A549 (cell line): ENCODE measurements around the gene KCNMA1. TPM values are rescaled to one million over a fixed set of nuclear protein-coding genes. Genes with fewer than 3 reads are reported as not detected.

Experiments
- ATAC-seq, 2 experiments: fragments of 200-7000 bp in 1 of 2; fragments of >200 bp in 1 of 2; cut with Nextera tagmentation in 1 of 2; cut with Tn5 transposase in 1 of 2; 3 replicates each; pipeline versions ENCODE4 v1.8.0 to v1.9.1; 2018 to 2020; ENCODE audit warnings: mild to moderate bottlenecking in 1 of 2, moderate library complexity in 1 of 2
- CTCF ChIA-PET: fragments of 300-600 bp; sonication (Branson Sonifier 250); formaldehyde crosslinking; extraction: SDS; loops from one replicate; lab custom pipeline; 2021; ENCODE audit warnings: antibody characterized with exemption, inconsistent platforms; lab: Yijun Ruan, JAX
- POLR2A ChIA-PET: fragments of 350-600 bp; formaldehyde crosslinking; extraction: SDS; loops from one replicate; lab custom pipeline; 2021; ENCODE audit warnings: antibody characterized with exemption, inconsistent platforms; lab: Yijun Ruan, JAX
- DNase-seq, 2 experiments: peaks; one replicate each; pipeline versions ENCODE4 v3.0.0 to v3.0.0-alpha.2; 2011 to 2016; ENCODE audit warnings: low read depth in 1 of 2, low spot score in 1 of 2
- FAIRE-seq: peaks from 2 replicates; lab custom pipeline; 2011; peaks lifted over from hg19 to GRCh38; lab: Jason Lieb, UNC
- H3K27ac ChIP-seq, 2 experiments: fragments of >200 bp; sonication (Bioruptor Twin); formaldehyde crosslinking; 3 replicates each; pipeline ENCODE4 v1.5.1; 2016 to 2017
- H3K4me1 ChIP-seq: fragments of >200 bp; sonication (Bioruptor Twin); formaldehyde crosslinking; 3 replicates; pipeline ENCODE4 v1.6.1; 2016
- H3K4me2 ChIP-seq: fragments of >200 bp; sonication (Bioruptor Twin); formaldehyde crosslinking; 3 replicates; pipeline ENCODE4 v1.6.1; 2016
- H3K4me3 ChIP-seq: fragments of >200 bp; sonication (Bioruptor Twin); formaldehyde crosslinking; 3 replicates; pipeline ENCODE4 v1.5.1; 2016
- H3K9me3 ChIP-seq: fragments of >200 bp; sonication (Bioruptor Twin); formaldehyde crosslinking; 3 replicates; pipeline ENCODE4 v1.6.1; 2016
- BHLHE40 ChIP-seq: IDR thresholded peaks from 2 replicates; pipeline ENCODE4 v1.6.1; 2012; ENCODE audit warnings: low read depth, low read length, inconsistent platforms
- CBX2 ChIP-seq: fragments of 200-600 bp; sonication (generic); IDR thresholded peaks from 2 replicates; pipeline ENCODE4 v1.6.1; 2016; ENCODE audit warnings: low read depth, mild to moderate bottlenecking, borderline replicate concordance
- CBX8 ChIP-seq: fragments of 200-600 bp; sonication (generic); IDR thresholded peaks from 2 replicates; pipeline ENCODE4 v1.6.1; 2016
- CEBPB ChIP-seq, 2 experiments: fragments of >200 bp in 1 of 2; sonication (Bioruptor Twin) in 1 of 2; formaldehyde crosslinking in 1 of 2; IDR thresholded peaks; 2 replicates each; pipeline ENCODE4 v1.6.1; 2012 to 2016
- CHD4 ChIP-seq: fragments of 200-600 bp; sonication (generic); IDR thresholded peaks from 2 replicates; pipeline ENCODE4 v1.6.1; 2016; ENCODE audit warnings: antibody characterized with exemption, mild to moderate bottlenecking, borderline replicate concordance
- EHF ChIP-seq: fragments of 250-450 bp; sonication (Bioruptor Pico); IDR thresholded peaks from 2 replicates; pipeline ENCODE4 v1.5.0; 2020; ENCODE audit warnings: mild to moderate bottlenecking
- EHMT2 ChIP-seq: fragments of 200-600 bp; sonication (generic); IDR thresholded peaks from 2 replicates; pipeline ENCODE4 v1.6.1; 2016; ENCODE audit warnings: antibody characterized with exemption, low read depth, mild to moderate bottlenecking, moderate library complexity
- ESRRA ChIP-seq: fragments of 150-350 bp; IDR thresholded peaks from 2 replicates; pipeline ENCODE4 v1.6.1; 2014; ENCODE audit warnings: mild to moderate bottlenecking, low read length, borderline replicate concordance
- FOSB ChIP-seq: fragments of 250-450 bp; sonication (Bioruptor Pico); IDR thresholded peaks from 2 replicates; pipeline ENCODE4 v1.5.0; 2020; ENCODE audit warnings: mild to moderate bottlenecking, moderate library complexity
- FOSL2 ChIP-seq, 2 experiments: fragments of 450-650 bp in 1 of 2; fragments of >200 bp in 1 of 2; sonication (Bioruptor Twin) in 1 of 2; formaldehyde crosslinking; IDR thresholded peaks; 2 replicates each; pipeline versions ENCODE4 v1.5.0 to v1.6.1; 2016 to 2020; ENCODE audit warnings: mild to moderate bottlenecking in 1 of 2, moderate library complexity in 1 of 2
- GATA3 ChIP-seq: IDR thresholded peaks from 2 replicates; pipeline ENCODE4 v1.6.1; 2012; ENCODE audit warnings: borderline replicate concordance
- HDAC2 ChIP-seq: fragments of 200-600 bp; sonication (generic); IDR thresholded peaks from 2 replicates; pipeline ENCODE4 v1.6.1; 2016
- HOXB13 ChIP-seq: fragments of 250-450 bp; sonication (Bioruptor Pico); IDR thresholded peaks from 2 replicates; pipeline ENCODE4 v1.5.0; 2020; ENCODE audit warnings: low read depth, mild to moderate bottlenecking, moderate library complexity
- JUN ChIP-seq, 2 experiments: fragments of >200 bp; sonication (Bioruptor Twin); formaldehyde crosslinking; IDR thresholded peaks; 2 replicates in 1 of 2; 3 replicates in 1 of 2; pipeline ENCODE4 v1.6.1; 2016 to 2017
- JUNB ChIP-seq: fragments of >200 bp; sonication (Bioruptor Twin); formaldehyde crosslinking; IDR thresholded peaks from 2 replicates; pipeline ENCODE4 v1.6.1; 2016
- KDM1A ChIP-seq: fragments of 200-600 bp; sonication (generic); IDR thresholded peaks from 2 replicates; pipeline ENCODE4 v1.6.1; 2016; ENCODE audit warnings: low read depth, mild to moderate bottlenecking
- MYC ChIP-seq: IDR thresholded peaks from 2 replicates; pipeline ENCODE4 v1.6.1; 2012; ENCODE audit warnings: mild to moderate bottlenecking, inconsistent platforms, low read length, improper control_type of control experiment, borderline replicate concordance
- PHF8 ChIP-seq: fragments of 200-600 bp; sonication (generic); IDR thresholded peaks from 2 replicates; pipeline ENCODE4 v1.6.1; 2016; ENCODE audit warnings: low read depth, mild to moderate bottlenecking, antibody characterized with exemption, moderate library complexity, borderline replicate concordance
- RCOR1 ChIP-seq: fragments of 150-350 bp; IDR thresholded peaks from 2 replicates; pipeline ENCODE4 v1.6.1; 2014; ENCODE audit warnings: antibody characterized with exemption, low read length, low read depth
- TFCP2L1 ChIP-seq: fragments of 250-450 bp; sonication (Bioruptor Pico); IDR thresholded peaks from 2 replicates; pipeline ENCODE4 v1.5.0; 2021; ENCODE audit warnings: mild to moderate bottlenecking
- ZC3H11A ChIP-seq: fragments of 450-650 bp; IDR thresholded peaks from 2 replicates; pipeline ENCODE4 v1.6.1; 2014; ENCODE audit warnings: antibody characterized with exemption, mild to moderate bottlenecking
- ZFP36 ChIP-seq: fragments of 450-650 bp; IDR thresholded peaks from 2 replicates; pipeline ENCODE4 v1.6.1; 2014; ENCODE audit warnings: borderline replicate concordance; ENCODE audit not compliant: partially characterized antibody
- ZSCAN20 ChIP-seq: fragments of 250-450 bp; sonication (Bioruptor Pico); IDR thresholded peaks from 2 replicates; pipeline ENCODE4 v1.8.0; 2022; ENCODE audit warnings: mild to moderate bottlenecking, moderate library complexity
- WGBS: methylation state at CpG from one replicate; pipeline ENCODE4 v1.1.6; 2017; ENCODE audit errors: missing lambda C conversion rate; 5-methylcytosine and 5-hydroxymethylcytosine counted together
- polyA plus RNA-seq, 4 experiments: library from polyadenylated mRNA; depleted of rRNA in 3 of 4; stranded (reverse); fragments of >200 nt; fragmentation: RNase III in 1 of 4; extraction: RNeasy Plus Mini Kit Qiagen cat#74134 plus additional on column Dnase treatment in 1 of 4; gene quantifications; 2 replicates in 3 of 4; 3 replicates in 1 of 4; pipeline ENCODE4 v1.2.3, GENCODE V29; 2011 to 2017
- TF ChIP-seq, protein P1 (sequence below): IDR thresholded peaks from 2 replicates; pipeline ENCODE4 v1.6.1; 2012; ENCODE audit warnings: low read depth, borderline replicate concordance
- TF ChIP-seq, protein P2 (sequence below): fragments of 250-450 bp; sonication (Bioruptor Pico); IDR thresholded peaks from 2 replicates; pipeline ENCODE4 v1.5.0; 2020; ENCODE audit warnings: low read depth, mild to moderate bottlenecking, moderate library complexity
- TF ChIP-seq, protein P3 (sequence below): fragments of >200 bp; sonication (Bioruptor Twin); formaldehyde crosslinking; IDR thresholded peaks from 2 replicates; pipeline ENCODE4 v1.6.1; 2016
- TF ChIP-seq, protein P4 (sequence below): fragments of >200 bp; sonication (Bioruptor Twin); formaldehyde crosslinking; IDR thresholded peaks from 3 replicates; pipeline ENCODE4 v1.6.1; 2016
- TF ChIP-seq, protein P5 (sequence below): fragments of 150-350 bp; IDR thresholded peaks from 2 replicates; pipeline ENCODE4 v1.6.1; 2014; ENCODE audit warnings: low read depth, mild to moderate bottlenecking, low read length
- TF ChIP-seq, protein P6 (sequence below): IDR thresholded peaks from 2 replicates; pipeline ENCODE4 v1.6.1; 2012
- TF ChIP-seq, protein P7 (sequence below): fragments of 200-600 bp; sonication (generic); IDR thresholded peaks from 2 replicates; pipeline ENCODE4 v1.6.1; 2016; ENCODE audit warnings: antibody characterized with exemption, mild to moderate bottlenecking, moderate library complexity

Gene KCNMA1
- polyA plus RNA-seq, 2 of the 4 experiments (the other 2 are of a cell fraction), result 14.9 to 30.6 TPM

DNA sequence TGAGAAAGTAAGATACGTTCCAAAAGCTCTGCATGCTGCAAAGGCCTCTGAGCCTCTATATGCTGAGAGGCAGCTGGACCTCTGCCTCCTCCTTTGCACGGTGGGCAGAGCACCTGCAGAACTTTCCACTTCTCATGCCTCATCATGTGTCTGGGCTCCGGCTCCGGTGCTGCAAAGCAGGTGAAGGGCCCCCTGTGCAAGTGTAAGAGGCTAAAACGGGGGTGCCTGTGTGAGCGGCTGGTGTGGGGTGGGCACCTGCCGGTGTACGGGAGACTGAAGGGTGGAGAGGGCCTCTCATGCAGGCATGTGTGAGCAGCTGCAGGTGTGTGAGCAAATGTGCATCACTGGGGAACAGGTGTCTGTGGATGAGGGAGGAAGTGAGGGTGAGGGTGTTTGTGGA is 121.0 kb downstream of the KCNMA1 start:
- ChIA-PET CTCF (interaction anchor here (1.2 to 6.2 kb wide), 2 partner anchors 13 to 125 kb away, joined by 3 to 32 read pairs; no protein-coding TSS in a partner anchor), POLR2A (no interaction called here)
- Histone ChIP-seq H3K4me2 (no peak overlapping the region), H3K4me3 (no peak overlapping the region), H3K4me1 (peaks cover 20% of the 10 kb centered on the region), H3K9me3 (no peaks in the 10 kb centered on the region), H3K27ac (no peak overlapping the region)
- FAIRE-seq (no peak), DNase-seq (no peak), ATAC-seq (no peak)
- 88% methylated on average over 8 of the region's 8 CpGs for WGBS
- TF ChIP-seq KDM1A, result no peak
- no peak for TF ChIP-seq JUN (IDR thresholded peaks at IDR 0.05)
- TF ChIP-seq, protein P1, sequence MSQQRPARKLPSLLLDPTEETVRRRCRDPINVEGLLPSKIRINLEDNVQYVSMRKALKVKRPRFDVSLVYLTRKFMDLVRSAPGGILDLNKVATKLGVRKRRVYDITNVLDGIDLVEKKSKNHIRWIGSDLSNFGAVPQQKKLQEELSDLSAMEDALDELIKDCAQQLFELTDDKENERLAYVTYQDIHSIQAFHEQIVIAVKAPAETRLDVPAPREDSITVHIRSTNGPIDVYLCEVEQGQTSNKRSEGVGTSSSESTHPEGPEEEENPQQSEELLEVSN, result no peak
- no peak for TF ChIP-seq ZSCAN20 (CRISPR knock-in tag)
- no peak for TF ChIP-seq PHF8
- TF ChIP-seq EHF, result no peak
- TF ChIP-seq ESRRA, result no peak
- no peak for TF ChIP-seq ZC3H11A
- no peak for TF ChIP-seq HOXB13
- no peak for TF ChIP-seq CHD4
- no peak for TF ChIP-seq HDAC2
- no peak for TF ChIP-seq ZFP36
- no peak for TF ChIP-seq TFCP2L1 (CRISPR knock-in tag)
- TF ChIP-seq CBX2, result no peak
- TF ChIP-seq, protein P2, sequence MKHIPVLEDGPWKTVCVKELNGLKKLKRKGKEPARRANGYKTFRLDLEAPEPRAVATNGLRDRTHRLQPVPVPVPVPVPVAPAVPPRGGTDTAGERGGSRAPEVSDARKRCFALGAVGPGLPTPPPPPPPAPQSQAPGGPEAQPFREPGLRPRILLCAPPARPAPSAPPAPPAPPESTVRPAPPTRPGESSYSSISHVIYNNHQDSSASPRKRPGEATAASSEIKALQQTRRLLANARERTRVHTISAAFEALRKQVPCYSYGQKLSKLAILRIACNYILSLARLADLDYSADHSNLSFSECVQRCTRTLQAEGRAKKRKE (CRISPR knock-in tag), result no peak
- TF ChIP-seq RCOR1, result no peak
- TF ChIP-seq, protein P3, sequence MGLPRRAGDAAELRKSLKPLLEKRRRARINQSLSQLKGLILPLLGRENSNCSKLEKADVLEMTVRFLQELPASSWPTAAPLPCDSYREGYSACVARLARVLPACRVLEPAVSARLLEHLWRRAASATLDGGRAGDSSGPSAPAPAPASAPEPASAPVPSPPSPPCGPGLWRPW, result no peak
- TF ChIP-seq, protein P4, sequence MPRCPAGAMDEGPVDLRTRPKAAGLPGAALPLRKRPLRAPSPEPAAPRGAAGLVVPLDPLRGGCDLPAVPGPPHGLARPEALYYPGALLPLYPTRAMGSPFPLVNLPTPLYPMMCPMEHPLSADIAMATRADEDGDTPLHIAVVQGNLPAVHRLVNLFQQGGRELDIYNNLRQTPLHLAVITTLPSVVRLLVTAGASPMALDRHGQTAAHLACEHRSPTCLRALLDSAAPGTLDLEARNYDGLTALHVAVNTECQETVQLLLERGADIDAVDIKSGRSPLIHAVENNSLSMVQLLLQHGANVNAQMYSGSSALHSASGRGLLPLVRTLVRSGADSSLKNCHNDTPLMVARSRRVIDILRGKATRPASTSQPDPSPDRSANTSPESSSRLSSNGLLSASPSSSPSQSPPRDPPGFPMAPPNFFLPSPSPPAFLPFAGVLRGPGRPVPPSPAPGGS, result no peak
- no peak for TF ChIP-seq FOSB
- no peak for TF ChIP-seq CEBPB (IDR thresholded peaks at IDR 0.05)

DNA sequence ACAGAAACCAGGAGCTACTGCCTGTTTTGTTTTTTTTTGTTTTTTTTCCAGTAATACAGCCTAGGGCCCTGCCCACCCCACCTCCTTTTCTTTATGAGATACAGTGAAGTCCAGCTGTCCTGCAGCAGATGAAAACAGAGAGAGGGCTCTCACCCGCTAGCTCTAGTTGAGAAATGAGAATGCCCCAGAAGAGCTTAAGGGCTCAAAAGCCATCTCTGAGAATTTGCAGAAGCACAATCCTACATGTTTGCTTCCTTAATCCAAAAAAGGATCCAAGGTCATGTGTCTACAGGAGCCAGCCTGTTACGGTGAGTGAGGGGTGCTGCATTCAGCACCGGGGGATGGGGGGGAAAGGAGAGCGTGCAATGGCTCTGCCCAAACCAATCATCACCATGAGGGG is 122.7 kb downstream of the KCNMA1 start:
- ChIA-PET CTCF (interaction anchor here (0.7 to 6.2 kb wide), 5 partner anchors 8 to 341 kb away, joined by 3 to 32 read pairs (median 9); partner anchors contain the start of gene KCNMA1), POLR2A (interaction anchor here (1.4 kb wide), 1 partner anchor 9 kb away, joined by 3 read pairs; no protein-coding TSS in a partner anchor)
- ATAC-seq (no peak), DNase-seq (no peak), FAIRE-seq (no peak)
- 88% methylated on average over 4 of the region's 4 CpGs for WGBS
- Histone ChIP-seq H3K27ac (peak overlapping the region in 1 of 2 experiments; percentile 82; a peak in 4 of 6 replicates), H3K9me3 (no peaks in the 10 kb centered on the region), H3K4me2 (no peak overlapping the region), H3K4me1 (peaks cover 26% of the 10 kb centered on the region), H3K4me3 (no peak overlapping the region)
- TF ChIP-seq, protein P5, sequence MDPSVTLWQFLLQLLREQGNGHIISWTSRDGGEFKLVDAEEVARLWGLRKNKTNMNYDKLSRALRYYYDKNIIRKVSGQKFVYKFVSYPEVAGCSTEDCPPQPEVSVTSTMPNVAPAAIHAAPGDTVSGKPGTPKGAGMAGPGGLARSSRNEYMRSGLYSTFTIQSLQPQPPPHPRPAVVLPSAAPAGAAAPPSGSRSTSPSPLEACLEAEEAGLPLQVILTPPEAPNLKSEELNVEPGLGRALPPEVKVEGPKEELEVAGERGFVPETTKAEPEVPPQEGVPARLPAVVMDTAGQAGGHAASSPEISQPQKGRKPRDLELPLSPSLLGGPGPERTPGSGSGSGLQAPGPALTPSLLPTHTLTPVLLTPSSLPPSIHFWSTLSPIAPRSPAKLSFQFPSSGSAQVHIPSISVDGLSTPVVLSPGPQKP, result no peak
- TF ChIP-seq EHMT2 (no peak), GATA3 (no peak), RCOR1 (no peak), FOSL2 (IDR thresholded peaks at IDR 0.05) (no peak), FOSL2 (CRISPR knock-in tag; IDR thresholded peaks at IDR 0.05) (no peak), JUNB (no peak), CBX8 (no peak), BHLHE40 (no peak), MYC (no peak)
- TF ChIP-seq, protein P6, sequence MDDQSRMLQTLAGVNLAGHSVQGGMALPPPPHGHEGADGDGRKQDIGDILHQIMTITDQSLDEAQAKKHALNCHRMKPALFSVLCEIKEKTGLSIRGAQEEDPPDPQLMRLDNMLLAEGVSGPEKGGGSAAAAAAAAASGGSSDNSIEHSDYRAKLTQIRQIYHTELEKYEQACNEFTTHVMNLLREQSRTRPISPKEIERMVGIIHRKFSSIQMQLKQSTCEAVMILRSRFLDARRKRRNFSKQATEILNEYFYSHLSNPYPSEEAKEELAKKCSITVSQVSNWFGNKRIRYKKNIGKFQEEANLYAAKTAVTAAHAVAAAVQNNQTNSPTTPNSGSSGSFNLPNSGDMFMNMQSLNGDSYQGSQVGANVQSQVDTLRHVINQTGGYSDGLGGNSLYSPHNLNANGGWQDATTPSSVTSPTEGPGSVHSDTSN, result no peak
- TF ChIP-seq, protein P2 (CRISPR knock-in tag), result no peak
- TF ChIP-seq, protein P7, sequence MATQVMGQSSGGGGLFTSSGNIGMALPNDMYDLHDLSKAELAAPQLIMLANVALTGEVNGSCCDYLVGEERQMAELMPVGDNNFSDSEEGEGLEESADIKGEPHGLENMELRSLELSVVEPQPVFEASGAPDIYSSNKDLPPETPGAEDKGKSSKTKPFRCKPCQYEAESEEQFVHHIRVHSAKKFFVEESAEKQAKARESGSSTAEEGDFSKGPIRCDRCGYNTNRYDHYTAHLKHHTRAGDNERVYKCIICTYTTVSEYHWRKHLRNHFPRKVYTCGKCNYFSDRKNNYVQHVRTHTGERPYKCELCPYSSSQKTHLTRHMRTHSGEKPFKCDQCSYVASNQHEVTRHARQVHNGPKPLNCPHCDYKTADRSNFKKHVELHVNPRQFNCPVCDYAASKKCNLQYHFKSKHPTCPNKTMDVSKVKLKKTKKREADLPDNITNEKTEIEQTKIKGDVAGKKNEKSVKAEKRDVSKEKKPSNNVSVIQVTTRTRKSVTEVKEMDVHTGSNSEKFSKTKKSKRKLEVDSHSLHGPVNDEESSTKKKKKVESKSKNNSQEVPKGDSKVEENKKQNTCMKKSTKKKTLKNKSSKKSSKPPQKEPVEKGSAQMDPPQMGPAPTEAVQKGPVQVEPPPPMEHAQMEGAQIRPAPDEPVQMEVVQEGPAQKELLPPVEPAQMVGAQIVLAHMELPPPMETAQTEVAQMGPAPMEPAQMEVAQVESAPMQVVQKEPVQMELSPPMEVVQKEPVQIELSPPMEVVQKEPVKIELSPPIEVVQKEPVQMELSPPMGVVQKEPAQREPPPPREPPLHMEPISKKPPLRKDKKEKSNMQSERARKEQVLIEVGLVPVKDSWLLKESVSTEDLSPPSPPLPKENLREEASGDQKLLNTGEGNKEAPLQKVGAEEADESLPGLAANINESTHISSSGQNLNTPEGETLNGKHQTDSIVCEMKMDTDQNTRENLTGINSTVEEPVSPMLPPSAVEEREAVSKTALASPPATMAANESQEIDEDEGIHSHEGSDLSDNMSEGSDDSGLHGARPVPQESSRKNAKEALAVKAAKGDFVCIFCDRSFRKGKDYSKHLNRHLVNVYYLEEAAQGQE, result no peak
